GM18507 (cell line): ENCODE measurements around the gene DPP10.

Experiments used
- DNase-seq: peaks from one replicate; pipeline ENCODE4 v3.0.0; 2011; ENCODE audit warnings: low read depth; ENCODE audit not compliant: insufficient read length; ENCODE audit errors: extremely low spot score
- FAIRE-seq: peaks from 2 replicates; lab custom pipeline; 2011; peaks lifted over from hg19 to GRCh38; lab: Jason Lieb, UNC

The DPP10 gene

GRCh38 chr2:115558725-115559124 is 1116.3 kb downstream of the DPP10 start:
- FAIRE-seq = no peak

DNA sequence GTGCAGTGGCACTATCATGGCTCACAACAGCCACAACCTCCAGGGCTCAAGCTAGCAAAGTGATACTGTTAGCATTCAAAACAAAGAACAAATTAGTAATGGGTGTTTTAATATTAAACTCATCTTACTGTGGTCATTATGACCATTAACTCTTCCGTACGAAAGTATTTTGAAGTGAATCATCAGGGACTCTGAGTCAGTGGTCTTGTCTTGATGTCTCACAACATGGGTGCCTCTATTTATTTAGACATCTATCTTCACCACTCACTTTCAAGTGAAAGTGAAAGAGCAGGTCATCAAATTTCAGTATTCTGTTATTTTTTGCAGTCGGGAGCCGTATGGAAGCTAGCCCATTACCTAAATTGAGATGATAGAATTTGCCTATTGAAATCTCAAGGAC is 1118.2 kb downstream of the DPP10 start:
- FAIRE-seq = no peak
- no peak for DNase-seq

More at GRCh38 chr2:115558725-115559124, 1116.3 kb downstream of the DPP10 start:
- no peak for DNase-seq

DNA sequence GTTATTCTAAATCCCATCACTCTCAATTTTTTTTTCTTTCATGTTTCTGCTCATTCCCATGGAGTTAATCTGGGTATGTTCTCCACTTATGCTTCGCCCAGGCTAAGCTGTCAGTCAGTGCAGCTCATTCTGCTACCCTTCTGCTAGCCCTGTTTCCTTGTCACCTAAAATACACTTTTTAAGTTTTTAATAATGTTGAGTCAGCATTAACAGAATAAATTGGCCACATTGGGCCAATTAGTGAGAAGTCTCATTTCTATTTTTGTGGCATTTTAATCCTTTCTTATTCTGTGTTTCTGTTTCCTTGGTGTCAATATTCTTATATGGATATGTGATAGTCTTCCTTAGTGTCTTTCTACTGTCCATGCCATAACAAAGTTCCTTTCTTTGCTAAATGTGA is 1126.2 kb downstream of the DPP10 start:
- no peak for FAIRE-seq
- DNase-seq = no peak

DNA sequence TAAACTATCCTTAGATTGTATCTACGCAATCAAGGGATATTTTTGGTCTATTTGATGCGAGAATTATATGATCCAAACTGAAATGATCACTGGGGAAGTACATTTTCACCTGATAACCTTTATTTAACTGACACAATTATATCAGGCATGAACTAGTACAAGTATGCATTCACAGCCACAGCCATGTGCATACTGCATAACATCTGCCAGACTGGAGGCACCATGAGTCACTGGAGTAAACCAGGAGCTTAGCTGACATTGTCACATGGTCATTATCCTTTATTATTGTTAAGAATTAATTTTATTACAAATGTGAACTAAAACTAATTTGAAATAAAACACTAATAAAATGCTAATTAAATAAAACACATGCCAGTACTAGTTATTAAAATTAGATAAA is 1127.1 kb downstream of the DPP10 start:
- DNase-seq (no peak), FAIRE-seq (no peak)

DNA sequence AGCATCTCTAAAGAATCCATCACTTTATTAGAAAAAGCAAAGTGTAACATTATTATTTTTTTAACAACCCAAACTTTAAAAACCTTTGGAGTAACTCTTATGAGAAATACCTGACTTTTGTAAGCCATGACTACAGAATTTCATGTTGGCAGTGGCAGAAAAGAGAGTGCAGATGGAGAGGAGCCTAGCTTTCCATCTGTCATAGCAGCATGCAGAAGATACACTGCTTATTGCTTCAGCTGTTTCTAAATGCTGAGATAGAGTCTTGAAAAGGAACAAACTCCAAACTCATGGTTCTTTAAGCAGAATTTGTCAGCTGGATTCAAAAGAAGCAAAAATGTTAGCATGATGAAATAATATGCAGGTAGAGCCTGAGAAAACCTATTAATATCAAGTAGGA is 1130.3 kb downstream of the DPP10 start:
- DNase-seq (no peak), FAIRE-seq (no peak)

GRCh38 chr2:115573756-115574155 is 1131.3 kb downstream of the DPP10 start:
- DNase-seq (no peak), FAIRE-seq (no peak)

- no peak for FAIRE-seq
These were observed 1132.2 kb downstream of the DPP10 start for GRCh38 chr2:115574667-115575066.

DNA sequence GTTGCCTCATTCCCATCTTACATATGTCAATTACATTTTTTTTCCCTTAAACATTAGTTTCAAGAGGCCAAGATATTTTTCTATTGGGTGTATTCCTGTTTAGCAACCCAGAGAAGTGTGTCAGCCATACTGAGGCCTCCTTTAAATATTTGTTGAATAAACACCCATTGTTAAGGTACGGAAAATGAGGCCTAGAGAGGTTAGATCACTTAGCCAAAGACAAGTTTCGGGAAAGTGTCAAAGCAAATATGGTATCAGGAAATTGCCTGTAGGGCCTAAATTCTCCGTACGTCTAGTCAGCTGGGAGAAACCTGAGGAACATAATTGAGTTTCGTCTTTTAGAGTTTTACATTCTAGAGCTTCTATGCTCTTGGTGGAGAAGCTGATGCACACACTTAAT is 1138.3 kb downstream of the DPP10 start:
- FAIRE-seq (no peak), DNase-seq (no peak)

More at GRCh38 chr2:115574667-115575066, 1132.2 kb downstream of the DPP10 start:
- no peak for DNase-seq

DNA sequence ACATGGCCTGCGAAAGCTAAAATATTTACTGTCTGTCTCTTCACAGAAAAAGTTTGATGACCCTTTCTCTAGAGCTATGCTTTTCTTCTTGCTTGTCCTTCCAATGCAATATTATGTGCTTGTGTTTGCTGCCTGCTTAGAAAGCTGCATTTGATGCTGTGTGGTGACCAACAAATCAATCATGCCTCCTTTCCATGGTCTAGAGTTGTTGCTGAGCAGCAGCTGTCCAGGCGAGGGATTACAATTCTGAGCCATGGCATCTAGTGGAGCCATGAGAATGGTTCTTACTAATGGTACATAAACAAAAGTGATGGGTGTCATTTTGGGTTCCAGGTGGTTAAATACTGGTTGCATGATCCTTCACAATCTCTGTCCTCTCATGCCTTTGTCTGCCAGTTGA is 1142.1 kb downstream of the DPP10 start:
- DNase-seq (no peak), FAIRE-seq (no peak)

DNA sequence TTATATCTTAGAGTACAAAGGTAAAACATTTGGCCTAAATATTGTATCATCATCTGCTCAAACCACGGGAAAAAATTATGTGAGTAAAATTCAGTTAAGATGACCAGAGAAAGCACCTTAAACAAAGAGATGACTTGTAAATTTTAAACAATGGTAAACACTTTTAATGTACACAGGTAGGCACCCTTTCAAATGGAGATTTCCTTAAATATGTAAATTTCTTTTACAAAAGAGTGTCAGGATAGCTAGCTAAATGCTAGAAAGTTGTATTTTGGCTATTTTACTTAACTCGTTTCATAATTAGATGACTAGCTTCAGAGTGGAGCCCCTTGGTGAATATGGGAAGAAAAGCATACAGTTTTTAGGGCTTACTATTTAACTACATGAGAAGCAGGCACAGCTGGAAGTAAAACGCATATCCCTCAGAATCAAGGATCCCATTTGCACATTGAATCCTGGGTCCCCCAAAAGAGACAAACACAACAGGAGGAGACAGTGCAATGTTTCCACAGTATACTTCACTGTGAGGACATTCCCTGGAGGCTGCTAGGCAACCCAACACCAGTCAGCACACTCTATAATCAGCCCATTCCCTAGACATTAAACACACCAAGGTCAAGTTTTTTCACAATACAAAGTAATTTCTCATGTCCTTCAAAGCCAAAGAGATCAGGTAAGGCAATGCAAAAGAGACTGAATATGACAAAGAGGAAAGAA is 1154.4 kb downstream of the DPP10 start:
- DNase-seq = no peak

DNA sequence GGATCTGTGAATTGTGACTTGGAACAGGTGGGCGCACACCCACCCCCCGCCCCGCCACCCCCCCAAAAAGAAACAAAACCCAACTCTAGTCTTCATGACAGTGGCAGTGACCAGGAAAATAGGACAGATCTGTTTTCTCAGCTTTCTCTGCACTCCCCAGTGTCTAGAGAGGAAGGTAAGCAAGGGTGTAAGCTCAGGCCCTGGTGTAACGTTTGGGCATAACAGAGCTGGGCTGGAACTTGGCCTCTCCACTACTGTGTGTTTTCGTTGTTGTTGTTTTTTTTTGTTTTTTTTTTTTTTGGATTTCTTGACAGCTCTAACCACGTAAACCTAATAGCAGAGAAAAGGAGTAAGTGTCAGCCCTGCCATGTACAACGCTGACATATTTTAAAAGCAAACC is 1160.8 kb downstream of the DPP10 start:
- no peak for DNase-seq

More for the DNA sequence above, 1154.4 kb downstream of the DPP10 start:
- FAIRE-seq = no peak

DNA sequence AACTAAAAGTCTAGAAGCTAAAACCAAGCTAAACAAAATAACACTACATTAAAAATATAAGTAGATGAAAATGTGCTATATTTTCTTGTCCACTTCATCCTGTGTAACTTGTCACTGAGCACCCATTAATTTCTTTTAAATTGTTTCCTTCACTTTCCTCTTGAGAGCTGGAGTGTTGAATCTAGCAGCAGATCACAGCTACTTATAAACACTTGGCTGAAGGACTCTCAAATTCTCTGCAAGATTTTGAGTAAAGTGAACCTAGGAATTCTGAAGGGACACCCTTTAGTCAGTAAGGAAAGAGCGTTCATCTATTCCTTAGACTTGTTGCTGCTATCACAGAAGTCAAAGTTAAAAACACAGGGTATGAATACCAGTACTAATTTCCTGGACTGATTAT is 1163.9 kb downstream of the DPP10 start:
- DNase-seq (no peak), FAIRE-seq (no peak)

More for the DNA sequence above, 1160.8 kb downstream of the DPP10 start:
- FAIRE-seq = no peak

DNA sequence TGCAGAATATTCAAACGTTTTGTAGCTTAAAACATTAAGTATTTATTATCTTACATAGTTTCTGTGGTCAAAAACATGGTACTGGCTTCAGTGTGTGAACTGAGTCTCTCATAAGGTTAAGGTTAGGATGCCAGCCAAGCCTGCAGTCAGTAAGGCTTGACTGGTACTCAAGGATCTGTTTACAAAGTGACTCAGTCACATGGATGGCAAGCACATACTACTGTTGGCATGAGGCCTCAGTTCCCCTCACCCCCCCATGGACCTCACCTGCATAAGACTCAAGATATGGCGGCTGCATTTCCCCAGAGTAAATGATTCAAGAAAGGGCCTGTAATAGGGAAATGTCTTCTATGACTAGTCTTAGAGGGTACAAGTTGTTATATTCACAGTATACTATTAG is 1167.5 kb downstream of the DPP10 start:
- no peak for DNase-seq
- FAIRE-seq = no peak

DNA sequence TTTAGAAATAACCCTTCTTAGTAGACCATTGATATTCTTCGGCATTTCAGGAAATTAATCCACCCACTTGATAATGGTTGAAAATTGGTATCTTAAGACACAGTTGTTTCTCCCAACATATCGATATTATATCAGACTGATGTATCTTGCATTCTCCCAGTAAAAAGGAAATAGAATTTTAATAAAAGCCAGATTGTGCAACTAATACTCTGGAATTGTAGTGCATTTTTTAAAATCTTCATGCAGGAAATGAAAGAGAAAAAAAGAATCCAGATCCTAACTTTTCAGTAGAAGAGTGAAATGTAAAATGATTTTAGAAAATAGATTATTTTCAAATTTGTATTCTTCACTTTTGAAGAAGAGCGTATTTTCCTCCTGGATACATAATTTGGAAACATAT is 1168.4 kb downstream of the DPP10 start:
- no peak for FAIRE-seq
- no peak for DNase-seq

DNA sequence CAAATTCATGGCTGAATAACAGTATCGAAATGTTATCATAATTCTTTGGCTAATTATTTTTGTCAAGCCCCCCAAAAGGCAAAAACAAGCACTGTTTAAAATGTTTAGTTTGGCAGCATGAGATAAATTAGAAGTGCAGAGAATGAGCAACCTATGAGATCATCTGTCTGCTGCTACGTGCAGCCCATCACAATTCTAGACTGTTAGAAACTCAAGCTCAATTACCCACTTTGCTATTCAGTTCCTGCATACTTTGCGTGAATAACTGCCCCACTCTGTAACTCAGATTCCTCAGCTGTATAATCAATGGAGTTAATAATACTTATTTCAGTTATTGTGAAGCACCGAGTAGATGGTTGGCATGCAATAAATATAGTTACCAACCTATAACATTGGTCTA is 1181.9 kb downstream of the DPP10 start:
- DNase-seq (no peak), FAIRE-seq (no peak)

GRCh38 chr2:115634578-115634977 is 1192.1 kb downstream of the DPP10 start:
- FAIRE-seq (no peak), DNase-seq (no peak)

- FAIRE-seq (no peak), DNase-seq (no peak)
These were observed 1193.0 kb downstream of the DPP10 start for GRCh38 chr2:115635430-115635829.

DNA sequence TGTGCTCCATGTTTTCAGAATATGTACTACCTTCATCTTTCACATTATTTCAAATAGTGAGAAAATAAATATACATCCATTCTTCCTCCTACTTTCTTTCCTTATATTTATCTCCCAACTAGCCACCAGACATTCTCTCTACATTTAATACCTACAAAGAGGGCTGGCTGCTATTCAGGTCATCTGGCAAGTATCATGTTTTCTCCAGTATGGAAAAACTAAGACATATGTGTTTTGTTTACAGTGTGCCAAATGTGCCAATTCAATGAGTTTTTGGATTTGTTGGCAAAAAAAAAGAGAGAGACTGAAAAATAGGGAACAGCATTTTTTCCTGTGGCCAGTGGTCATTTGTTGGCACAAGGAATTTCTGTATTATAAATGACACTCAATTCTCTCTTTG is 1207.3 kb downstream of the DPP10 start:
- DNase-seq (no peak), FAIRE-seq (no peak)

DNA sequence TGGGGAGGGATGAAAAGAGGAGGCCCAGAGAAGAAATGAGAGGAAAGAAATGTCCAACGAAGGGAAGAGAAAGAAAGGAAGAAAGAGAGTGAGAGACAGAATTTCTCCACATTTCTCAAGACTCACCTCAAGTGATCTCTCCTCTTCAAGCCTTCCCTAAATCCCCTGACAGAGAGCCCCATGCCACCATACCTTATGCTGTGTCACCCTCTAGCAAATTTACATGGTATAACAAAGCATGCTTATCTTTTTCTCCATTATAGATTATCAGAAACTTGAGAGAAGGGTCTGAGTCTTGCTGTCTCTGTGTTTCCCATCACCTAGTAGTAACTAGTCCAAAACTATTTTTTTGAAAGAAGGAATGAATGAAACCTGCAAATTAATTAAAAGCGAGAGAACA is 1208.4 kb downstream of the DPP10 start:
- FAIRE-seq (no peak), DNase-seq (no peak)

DNA sequence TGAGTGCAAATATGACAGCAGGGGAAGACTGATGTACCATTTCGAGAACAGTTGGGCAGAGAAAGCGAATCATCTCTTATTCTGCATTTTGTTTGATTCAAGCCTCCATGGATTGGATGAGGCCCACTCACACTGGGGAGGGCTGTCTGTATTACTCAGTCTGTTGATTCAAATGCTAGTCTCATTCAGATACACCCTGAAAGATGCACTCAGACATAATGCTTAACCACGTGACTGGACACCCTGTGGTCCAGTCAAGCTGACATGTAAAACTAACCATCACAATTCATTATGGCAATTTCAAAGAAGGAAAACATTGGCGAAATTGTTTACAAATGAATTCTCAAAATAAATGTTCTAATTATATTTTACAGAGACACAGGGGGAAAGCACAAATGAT is 1210.2 kb downstream of the DPP10 start:
- DNase-seq (no peak), FAIRE-seq (no peak)

DNA sequence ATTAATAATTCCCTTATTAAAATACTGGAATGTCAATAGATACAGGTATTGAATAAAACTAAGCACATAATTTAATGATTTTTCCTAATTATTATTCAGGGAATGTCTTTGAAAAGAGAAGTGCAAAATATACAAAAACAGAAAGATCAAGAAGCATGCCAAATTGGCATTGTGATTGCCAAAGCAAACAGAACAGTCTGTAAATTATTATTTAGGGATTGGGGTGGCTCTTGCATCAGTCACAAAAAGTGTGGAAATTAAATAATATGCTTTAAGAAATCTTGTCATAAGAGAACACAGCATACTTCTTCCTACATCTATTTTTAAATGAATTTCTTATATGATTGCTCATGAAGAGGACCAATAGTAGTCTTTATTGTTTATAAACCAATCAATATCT is 1211.9 kb downstream of the DPP10 start:
- DNase-seq (no peak), FAIRE-seq (no peak)

DNA sequence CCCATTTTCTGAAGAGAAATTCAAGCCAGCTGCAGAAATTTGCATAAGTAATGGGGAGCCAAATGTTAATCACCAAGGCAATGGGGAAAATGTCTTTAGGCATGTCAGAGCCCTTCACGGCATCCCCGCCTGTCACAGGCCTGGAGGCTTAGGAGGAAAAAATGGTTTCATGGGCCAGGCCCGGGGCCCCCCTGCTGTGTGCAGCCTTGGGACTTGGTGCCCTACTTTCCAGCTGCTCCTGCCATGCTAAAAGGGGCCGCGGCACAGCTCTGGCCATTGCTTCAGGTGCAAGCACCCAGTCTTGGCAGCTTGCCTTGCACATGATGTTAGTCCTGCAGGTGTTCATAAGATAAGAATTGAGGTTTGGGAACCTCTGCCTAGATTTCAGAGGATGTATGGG is 1235.7 kb downstream of the DPP10 start:
- no peak for DNase-seq
- no peak for FAIRE-seq
